Mesenteric fat pad (tissue), 1 donor: ENCODE measurements around the gene ATP2B2. TPM values are rescaled to one million over a fixed set of nuclear protein-coding genes. Genes with fewer than 3 reads are reported as not detected.

Experiments
- DNase-seq: peaks from one replicate; pipeline ENCODE4 v3.0.0-alpha.2; 2020; ENCODE audit warnings: low spot score
- total RNA-seq: library from RNA; stranded (reverse); fragmentation: NEBNext Ultra II Directional; extraction: Animal tissue kit (Norgen Biotek cat#: 25700); gene quantifications from one replicate; pipeline ENCODE4 v1.2.1, GENCODE V29; 2021
- donor health status: DM: yes; HTN: yes; CAD: no.

The ATP2B2 gene
- total RNA-seq, 1 donor from 2014 or later: 0.16 TPM

DNA sequence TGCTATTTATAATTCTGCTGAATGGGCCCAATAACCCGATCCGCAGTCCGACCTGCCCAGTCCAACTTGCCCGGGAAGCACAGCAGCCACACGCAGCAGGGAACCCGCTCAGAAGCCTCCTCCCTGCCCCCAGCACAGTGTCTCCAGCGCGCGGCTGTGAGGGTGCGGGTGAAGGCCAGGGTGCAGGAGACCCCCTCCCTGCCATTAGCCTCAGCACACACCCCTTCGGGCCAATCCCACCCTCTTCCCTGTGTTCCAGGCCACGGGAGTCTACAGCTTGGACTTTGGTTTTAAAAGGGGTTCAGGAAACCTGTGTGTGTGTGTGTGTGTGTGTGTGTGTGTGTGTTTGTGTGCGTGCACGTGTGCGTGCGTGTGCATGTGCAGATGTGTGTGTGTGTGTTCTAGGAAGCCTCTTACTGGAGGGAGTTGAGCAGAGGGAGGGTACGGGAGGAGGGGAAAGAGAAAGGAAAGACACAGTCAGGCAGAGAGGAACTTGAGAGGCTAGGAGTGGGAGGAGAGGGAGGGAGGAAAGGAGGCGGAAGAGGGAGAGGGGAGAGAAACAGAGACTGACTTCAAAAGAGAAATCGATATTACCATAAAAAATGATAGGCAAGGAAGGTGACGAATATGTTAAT lies 34.2 kb downstream of the ATP2B2 start:
- DNase-seq: no peak

DNA sequence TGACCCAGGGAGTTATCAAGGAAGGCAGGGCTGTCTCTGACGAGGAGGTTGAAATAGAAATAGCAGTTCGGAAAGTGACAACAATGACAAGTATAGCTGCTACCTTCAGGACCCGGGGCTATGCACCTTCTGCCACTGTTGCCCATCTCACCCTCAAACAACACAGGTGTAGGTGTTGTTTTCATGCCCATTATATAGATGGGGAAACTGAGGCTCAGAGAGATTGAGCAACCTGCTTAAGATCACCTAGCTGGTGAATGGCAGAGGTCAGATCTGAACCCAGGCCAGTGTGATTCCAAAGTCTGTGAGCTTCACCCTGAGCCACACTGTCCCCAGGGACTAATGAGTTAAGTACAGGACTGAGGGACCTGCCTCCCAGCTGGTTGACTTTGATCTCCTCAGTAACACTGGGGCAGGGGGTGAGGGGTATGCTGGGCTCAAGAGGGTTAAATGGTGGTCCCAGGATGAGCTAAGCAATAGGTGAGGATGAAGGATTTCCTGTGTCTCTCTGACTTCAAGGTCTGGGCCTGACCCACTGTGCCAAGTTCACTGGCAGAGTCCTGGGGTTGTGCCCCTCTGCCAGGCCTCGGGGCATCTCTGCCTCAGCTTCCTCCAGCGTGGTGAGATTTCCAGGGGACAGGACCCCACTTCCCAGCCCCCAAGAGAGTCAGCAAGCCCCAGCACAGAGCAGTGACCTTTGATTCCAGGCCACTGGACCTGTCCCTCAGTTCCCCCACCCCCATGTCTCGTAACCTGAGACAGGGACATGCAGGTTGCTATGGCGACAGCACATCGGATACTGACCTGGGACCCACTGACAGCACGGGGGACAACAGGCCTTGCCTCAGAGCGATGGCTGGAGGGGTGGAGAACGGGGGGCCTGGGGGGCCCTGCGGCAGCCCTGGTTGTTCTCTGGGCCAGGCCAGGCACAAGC lies 35.0 kb downstream of the ATP2B2 start:
- DNase-seq: no peak

DNA sequence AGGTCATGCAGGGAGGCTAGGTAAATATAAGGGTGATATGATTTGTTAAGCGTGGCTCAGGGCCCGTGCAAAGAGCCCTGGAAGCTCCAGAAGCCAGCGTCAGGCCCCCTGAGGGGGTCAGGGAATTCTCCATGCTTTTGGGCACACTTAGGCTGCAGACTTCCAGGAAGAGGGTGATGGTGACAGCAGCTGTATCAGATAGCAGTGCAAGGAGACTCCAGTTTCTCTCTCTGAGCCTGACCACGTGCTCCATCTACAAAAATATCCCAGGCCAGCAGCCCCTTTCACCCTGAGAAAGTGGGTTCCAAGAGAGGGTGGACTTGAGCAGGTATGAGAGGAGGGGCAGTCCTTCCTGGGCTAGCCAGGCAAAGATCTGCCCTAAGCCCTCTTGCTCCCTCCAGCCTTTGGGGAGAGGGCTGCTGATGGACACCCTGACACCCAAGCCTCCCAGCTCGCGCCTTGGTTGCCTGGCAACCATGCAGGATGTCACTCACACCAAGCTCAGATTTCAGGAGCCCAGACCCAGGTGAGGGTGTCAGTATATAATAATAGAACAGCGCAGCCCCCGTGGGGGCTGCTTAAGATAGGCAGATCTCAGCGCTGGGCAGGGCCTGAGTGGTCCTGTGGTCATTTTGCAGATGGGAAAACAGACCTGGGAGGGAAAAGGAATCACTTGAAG lies 35.8 kb downstream of the ATP2B2 start:
- DNase-seq: no peak

DNA sequence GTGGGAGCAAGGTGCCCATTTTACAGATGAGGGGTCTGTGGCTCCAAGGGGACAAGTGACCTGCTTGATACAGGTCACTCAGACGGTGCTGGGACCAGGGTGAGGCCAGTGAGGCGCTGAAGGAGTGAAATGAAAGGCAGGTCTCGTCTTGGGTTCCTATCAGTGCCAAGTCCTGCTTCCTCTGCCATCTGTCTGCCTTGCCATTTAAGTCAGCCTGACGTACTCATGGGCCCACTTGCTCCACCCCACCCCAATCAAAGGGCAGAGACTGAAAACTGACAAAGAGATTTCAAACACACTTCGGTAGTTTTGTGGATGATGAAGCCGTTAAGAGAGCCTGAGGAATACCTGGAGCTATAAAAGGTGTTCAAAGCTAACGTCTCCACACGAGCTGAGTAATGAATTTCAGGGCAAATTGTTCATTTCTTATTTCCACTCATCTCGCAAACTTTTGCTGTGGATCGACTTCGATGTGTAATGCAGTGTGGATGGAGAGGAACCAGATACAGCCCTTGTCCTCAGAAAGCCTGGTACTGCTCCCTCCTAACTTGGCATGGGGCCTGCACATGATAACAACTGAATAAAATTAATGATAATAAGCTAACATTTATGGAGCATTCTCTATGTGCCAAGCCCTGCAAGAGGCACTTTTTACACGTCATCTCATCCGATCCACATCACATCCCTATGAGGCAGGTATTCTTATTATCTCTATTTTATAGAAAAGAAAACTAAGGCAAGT lies 36.6 kb downstream of the ATP2B2 start:
- DNase-seq: no peak

DNA sequence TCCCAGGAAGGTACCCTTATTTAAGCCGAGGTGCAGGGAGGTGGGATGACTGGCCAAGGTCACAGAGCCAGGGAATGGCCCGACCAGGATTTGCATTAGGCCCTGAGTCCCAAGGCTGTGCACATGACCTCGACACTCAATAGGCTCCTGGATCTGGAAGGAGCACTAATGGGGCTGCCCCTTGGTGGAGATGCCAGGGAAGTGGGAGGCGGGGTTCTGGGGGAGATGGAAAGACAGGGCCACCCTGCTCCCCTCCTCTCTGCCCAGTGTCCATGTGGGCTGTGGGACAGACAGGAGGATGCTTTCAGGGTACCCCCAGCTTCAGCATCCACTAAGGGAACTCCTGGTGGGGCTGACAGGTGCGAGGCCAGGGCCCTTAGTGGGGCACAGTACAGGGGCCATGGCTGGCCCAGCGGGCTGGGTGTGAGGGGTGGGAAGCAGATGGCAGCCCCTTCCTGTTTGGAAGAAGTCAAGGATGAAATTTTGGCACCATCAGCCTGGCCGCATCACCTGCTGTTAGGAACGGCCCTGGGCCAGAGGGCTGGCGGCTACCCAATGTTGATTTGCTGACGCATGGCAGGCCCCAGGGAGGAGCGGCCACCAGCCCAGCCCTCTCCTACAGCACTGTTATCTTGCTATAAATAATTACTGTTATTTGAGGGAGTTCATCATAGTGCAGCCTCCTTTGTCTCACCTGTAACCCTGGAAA lies 37.3 kb downstream of the ATP2B2 start:
- no peak for DNase-seq

DNA sequence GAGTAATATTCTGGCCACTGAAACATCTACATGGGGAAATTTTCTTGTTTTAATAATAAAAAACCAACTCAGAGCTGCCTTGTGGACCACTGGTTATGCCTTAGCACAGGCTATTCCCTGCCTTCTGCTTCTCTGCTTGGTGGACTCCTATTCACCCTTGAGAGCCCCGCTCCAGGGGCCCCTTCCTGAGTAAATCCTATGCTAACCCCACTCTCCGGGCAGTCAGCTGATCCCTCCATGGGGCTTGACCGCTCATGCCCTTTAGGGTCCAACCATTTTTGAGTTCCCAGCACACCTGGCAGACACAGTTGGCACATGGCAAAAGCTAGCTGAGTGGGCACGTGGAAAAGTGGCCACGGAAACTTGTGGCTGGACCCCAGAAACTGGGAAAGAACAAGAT lies 38.2 kb downstream of the ATP2B2 start:
- no peak for DNase-seq

DNA sequence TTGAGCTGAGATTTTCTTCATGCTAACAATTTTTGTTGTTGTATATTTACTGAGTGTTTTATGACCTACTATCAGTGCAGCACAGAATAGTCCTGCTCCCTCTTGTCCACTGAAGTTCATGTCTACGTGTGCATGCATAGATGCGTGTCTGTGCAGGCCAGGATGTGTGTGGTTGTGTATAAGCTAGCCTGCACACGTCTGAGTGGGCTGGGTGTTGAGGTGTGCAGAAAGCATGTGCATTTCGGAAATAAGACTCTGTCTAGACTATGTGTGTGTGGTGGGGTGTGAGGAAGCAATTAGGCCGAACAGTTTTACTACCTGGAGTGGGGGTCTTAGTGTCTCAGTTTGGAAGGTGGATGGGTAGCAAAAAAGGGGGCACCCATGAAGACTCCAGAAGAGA lies 39.2 kb downstream of the ATP2B2 start:
- no peak for DNase-seq

DNA sequence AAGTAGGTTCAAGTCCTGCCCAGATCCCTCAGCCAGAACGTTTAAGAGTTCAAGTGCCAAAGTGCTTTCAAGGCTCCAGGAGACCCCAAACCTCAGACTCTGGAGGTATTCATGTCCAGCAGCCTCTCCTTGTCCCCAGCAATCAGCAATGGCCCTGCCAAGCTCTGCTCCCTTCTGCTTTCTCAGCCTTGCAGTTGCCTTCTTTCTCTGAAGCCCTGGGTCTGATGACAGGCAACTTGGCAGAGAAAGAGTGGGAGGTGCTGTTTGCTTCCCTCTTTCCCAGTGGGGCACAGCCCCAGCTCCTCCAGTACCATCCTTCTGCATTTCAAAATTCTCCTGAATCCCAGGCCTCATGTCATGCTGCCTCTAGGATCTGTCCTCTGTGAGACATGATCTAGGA lies 40.2 kb downstream of the ATP2B2 start:
- DNase-seq: no peak

DNA sequence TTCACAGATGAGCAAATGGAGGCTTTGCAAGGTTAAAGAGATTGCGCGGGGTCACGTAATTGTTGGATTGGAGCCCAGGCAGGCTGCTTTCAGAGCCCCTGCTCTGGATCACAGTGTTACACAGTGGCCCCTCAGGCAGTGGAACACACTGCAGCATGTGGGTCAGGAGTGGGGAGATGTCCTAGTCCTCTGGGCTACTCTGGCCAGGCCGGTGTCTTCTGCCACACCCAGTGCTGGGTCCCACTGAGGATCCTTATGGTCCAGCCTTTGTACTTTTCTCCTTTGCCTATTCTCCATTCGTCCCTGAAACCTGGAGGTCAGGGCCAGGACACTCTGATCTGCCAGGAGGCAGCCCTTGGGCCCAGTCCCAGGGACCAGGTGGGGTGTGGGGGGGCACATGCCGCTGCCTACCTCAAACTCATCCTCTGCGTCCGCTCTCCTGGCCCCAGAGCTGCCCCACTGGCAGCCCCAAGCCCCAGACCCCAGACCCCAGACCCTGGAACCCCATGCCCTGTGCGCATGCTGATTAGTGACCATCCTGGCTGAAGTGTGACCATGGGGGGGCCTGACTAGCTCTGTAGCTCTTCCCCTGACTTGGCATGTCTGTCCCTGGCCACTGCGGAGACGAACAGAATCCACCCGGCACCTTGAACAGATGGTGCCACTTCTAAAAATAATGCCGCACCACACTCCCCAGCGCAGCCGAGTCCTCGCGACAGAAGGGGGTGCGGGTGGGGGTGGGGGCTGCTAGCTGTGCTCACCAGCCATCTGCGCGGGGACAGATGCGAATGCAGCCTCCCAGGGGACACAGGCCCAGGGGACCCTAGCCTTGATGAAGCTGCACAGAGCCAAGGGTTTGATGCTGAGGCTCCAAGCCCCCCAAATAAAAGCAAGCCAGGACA lies 41.6 kb downstream of the ATP2B2 start:
- no peak for DNase-seq

DNA sequence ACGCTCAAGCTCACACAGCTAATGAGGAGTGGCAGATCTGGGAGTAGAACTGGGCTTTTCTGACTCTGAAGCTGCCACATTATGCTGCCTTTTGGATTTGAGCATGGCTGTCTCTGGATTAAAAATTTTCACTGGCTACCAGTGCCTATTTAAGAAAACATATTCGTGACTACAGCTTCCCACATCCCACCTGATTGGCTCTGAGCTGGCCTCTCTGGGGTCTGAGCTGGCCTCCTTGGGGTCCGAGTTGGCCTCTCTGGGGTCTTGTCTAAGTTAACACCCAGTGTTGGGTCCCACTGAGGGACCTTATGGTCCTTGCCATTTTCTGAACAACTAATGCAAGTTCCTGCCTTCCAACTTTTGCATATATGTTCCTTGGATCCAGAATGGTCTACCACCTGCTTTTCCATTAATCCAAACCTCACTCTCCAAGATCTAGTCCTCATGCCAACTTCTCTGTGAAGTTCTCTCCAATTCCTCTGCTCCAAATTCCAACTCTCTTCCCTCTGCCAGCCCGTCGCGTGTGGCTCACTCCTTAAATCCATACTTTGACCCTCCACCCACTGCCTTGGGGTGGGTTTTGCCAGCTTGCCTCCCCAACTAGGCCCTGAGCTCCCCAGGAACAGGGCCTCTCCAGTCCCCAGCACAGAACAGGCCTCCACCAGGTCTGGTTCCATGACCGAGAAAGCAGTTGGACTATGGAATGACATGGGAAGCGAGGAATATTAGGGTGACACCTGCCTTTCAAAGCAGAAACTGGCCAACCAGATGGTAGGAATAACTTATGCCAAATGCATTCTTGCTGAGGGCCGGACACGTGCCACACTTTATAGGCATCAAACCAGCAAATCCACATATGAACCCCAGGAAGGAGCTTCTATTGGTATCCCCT lies 42.5 kb downstream of the ATP2B2 start:
- DNase-seq: no peak

DNA sequence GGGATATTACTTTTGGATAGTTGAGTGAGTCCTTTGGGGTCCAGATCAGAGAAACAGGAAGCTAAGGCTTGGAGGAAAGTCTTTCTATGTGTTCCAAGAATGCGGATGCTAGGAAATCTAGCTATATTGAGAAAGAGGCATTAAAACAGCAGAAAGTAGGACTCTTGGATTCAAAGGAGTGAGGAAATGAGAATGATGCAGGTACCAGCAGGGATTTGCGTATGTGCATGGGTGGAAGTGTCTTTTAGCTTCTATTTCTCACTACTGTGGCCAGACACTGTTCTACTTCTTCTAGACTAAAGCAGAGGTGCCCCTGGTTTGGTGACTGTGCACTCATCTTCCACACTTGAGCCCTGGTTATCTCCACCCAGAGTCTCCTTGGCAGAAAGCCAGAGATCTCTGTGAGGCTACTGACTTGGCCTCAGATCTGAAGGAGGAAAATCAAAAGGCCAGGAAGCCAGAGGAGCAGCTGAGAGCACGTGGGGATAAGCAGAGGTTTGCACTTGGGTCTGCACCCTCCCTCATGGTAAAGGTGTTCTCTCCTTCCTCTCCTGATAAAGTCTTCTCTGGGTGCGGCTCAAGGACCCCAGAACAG lies 44.3 kb downstream of the ATP2B2 start:
- DNase-seq: no peak

DNA sequence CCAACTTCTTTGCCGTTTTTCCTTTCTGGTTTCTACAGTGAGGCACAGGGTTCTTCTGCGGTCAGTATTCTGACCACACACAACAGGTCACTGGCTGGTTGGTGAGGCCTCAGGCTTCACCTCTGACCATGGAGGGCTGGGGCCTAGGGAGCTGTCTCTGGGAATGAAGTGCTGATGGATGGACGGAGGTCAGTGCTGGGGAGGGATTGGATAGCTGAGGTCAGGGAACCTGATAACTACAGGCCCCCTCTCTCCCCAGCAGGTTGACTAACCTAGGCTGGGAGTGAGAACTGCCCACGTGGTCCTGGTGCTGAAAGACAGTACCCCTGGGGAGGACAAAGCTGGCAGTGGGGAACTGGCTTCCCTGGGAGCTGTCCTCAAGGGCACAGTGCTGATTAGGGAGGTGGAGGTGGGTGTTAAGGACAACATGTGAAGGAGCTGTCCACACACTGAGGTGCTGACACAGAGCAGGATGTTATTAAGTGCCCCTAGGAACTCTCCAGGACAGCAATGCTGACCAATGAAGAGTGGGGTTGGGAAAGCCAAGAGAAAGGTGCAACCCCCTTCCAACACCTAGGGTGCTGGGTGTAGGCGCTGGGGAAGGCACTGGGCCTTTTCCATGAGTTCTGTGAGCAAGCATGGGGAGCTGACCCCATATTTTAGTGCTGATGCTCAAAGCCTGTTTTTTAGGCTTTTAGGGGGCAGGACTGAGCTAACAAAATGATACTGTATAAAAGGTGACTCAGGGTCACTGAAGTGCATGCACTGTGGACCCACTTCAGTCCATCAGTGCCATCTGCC lies 45.2 kb downstream of the ATP2B2 start:
- DNase-seq: no peak

DNA sequence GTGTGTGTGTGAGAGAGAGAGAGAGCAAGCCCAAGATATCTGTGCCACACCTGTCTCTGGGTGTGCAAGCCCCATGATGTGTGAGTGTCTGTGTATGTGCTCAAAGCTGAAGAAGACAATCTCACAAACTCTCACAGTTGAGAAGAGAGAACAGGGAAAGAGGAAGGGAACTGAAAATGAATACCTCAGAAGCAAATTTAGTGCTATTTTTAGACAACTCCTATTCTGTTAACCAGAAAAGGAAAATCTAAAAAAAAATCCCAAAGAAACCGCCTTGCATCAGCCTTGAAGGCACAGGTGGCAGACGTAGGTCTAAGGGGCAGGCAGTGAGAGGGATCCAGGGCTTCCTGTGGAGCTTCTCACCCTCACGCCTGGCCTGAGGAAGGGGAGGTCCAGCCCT lies 47.8 kb downstream of the ATP2B2 start:
- DNase-seq: no peak

DNA sequence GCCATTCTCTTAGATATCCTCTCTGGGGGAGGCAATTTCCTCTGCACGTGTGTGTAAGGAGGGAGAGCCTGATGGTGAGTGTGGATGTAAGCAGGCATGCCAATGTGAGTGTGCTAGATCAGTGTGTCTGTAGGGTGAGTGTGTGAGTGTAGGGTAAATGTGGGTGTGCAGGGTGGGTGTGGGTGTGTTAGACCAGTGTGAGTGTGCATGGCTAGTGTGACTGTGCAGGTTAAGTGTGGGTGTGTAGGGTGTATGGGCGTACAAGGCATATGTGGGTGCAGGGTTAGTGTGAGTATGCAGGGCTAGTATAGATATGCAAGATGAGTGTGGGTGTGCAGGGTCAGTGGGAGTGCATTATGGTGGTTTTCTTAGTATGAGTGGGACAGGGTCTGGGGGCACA lies 48.4 kb downstream of the ATP2B2 start:
- no peak for DNase-seq

DNA sequence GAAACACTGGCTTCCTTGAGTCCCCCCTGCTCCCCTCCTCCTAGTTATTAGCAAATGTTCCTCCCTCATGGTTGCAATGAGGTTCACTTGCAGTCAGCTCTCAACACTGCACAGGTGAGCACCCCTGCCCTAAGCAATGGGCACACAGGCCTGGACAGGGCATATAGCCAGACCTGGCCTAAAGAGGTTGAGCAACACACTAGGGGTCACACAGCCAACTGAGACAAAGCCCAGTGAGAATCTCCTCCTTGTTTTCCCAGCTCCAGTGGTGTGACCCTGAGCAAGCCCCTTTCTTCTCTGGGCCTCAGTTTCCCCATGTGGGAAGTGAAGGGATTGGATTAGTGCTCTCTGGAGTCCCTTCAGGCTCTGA lies 49.9 kb downstream of the ATP2B2 start:
- DNase-seq: no peak

DNA sequence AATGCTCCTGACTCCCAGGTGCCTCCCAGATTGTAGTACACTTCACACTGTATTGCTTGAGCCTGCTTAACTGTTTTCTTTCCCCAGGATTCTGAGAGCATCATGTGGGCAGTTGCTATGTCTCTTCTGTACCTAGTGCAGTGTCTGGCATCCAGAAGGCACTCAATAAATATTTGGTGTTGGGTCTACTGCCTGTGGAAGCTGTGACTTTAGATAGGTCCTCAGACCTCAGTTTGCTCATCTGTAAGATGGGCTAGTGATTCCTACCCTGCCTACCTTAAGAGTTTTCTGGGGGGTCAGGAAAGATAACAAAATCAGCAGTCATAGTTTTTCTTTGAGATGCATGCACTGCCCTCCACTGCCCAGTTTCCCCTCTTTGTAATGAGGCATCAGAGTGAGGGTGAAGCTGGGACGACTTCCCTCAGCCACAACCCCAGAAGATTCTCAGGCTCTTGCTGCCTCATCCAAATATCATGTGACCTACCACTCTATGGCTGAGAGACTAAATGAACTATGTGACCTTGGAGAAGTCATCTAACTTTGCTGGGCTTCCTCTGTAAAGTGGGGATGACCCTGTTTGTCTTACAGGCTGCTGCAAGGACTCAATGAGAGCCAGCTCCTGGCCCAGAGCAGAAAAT lies 50.4 kb downstream of the ATP2B2 start:
- no peak for DNase-seq
